ENCODE measurements around the gene LCE2C. TPM values are rescaled to one million over a fixed set of nuclear protein-coding genes. Genes with fewer than 3 reads are reported as not detected.

The LCE2C gene
- total RNA-seq, 6 experiments from 2014 or later, result not detected

DNA sequence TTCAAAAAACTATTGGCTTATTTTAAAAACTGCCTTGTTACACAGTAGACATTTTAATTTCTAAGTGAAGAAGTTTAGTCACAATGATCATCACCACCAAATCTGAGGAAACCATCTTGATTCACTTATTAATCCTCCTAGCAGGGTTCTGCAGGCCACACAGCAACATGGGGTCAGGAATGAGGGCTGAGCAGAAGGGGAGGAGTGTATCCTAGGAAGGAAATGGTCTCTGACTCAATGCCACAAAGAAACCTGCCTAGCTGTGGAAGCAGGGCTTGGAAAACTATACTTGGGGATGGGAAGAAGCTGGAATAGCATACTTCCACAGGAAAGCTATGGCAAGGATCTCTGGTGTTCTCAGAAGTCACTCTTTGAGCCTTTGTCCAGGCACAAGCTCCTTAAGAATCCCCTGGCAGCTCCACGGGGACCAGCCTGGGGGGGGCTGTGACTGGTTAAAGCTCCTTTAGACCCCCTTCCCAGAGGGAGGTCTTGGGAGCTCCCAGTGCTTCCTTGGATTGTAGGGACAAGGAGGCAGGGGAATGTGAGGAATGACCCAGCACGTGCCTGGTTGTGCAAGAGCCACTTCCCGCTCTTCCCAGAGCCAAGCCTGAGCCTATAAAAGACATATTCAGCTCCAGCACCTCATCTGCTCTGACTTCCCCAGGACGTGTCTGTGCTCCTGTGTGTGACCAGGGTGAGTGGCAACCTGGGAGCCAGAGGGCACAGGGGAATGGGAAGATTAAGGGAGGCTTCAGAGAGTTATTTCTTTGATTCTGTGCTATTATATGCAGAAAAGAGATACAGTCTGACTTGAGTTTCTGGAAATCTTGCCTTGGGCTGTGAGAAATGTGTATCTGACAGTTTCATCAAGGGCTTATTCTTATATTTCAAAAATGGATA is 22.9 kb downstream of the LCE2C start, which contains the start of gene LCE2A:
LCE2A (plus strand) TSS at position 645 of the 900 bp plus-strand sequence. CDS start 557 bp downstream, outside the sequence.
- DNase-seq, result peak; percentile 5
- Mint-ChIP-seq H3K4me1 (ENCODE audit: low read depth) (peaks cover 13% of the 10 kb centered on the region; the same call in 1 of the 2 replicates), H3K27me3 (ENCODE audit: insufficient read depth) (peaks cover 2% of the 10 kb centered on the region; the same call in 1 of the 2 replicates), H3K27ac (peak within 1 kb of the TSS; percentile 87; the same call in 1 of the 2 replicates), H3K36me3 (ENCODE audit: low read depth) (peaks cover 5% of the 10 kb centered on the region; the same call in 1 of the 2 replicates), H3K4me3 (peak within 1 kb of the TSS; percentile 68; the same call in 1 of the 2 replicates), H3K9me3 (peaks cover 20% of the 10 kb centered on the region)
- TF ChIP-seq, protein P1, sequence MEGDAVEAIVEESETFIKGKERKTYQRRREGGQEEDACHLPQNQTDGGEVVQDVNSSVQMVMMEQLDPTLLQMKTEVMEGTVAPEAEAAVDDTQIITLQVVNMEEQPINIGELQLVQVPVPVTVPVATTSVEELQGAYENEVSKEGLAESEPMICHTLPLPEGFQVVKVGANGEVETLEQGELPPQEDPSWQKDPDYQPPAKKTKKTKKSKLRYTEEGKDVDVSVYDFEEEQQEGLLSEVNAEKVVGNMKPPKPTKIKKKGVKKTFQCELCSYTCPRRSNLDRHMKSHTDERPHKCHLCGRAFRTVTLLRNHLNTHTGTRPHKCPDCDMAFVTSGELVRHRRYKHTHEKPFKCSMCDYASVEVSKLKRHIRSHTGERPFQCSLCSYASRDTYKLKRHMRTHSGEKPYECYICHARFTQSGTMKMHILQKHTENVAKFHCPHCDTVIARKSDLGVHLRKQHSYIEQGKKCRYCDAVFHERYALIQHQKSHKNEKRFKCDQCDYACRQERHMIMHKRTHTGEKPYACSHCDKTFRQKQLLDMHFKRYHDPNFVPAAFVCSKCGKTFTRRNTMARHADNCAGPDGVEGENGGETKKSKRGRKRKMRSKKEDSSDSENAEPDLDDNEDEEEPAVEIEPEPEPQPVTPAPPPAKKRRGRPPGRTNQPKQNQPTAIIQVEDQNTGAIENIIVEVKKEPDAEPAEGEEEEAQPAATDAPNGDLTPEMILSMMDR (IDR thresholded peaks at IDR 0.05), result no peak

DNA sequence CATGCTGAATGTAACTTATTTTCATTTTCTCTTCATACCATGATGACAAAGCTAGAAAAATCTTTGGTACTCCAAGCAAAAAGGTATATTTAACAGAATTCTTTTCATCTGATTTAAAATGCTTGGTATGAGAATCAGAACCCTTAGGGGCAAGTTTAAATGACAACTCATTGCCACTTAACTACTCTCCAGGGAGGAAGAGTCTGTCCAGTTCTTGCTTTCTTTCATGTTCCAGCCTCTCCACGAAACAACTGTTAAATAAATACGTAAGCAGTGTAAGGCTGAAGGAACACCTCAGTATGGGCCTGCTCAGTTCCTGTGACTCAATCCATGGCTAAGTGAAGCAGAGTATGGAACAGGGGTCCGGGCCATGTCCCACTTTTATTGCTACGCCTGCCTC is 24.7 kb downstream of the LCE2C start:
- H3K9me3 Mint-ChIP-seq, result peaks cover 8% of the 10 kb centered on the region
- peaks cover 13% of the 10 kb centered on the region; the same call in 1 of the 2 replicates for H3K4me1 Mint-ChIP-seq (ENCODE audit: low read depth)
- H3K4me3 Mint-ChIP-seq, result peak overlapping the region; percentile 68; the same call in 1 of the 2 replicates
- peaks cover 5% of the 10 kb centered on the region; the same call in 1 of the 2 replicates for H3K36me3 Mint-ChIP-seq (ENCODE audit: low read depth)
- DNase-seq, result peak; percentile 48
- TF ChIP-seq, protein P1 (IDR thresholded peaks at IDR 0.05), result no peak
- H3K27ac Mint-ChIP-seq, result peak overlapping the region; percentile 87; the same call in 1 of the 2 replicates
- H3K27me3 Mint-ChIP-seq (ENCODE audit: insufficient read depth), result no peaks in the 10 kb centered on the region

DNA sequence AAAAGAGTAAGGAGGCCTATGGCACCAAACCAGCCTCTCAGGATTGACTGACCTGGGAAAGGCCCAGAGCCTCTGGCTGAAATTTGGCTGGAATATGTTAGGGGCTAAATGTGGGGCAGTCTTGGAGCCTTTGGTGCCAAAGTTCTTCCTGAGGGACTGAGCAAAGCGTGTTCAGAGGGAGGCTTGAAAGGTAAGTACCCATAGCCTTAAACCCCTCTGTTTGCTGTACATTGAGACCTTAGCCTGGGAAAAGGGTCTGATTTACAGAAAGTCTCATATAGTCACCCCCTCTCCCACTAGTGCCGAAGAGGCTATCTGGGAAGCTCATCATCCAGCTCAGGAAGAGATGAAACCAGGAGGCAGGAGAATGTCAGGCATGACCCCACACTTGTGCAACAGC is 32.8 kb downstream of the LCE2C start, which contains the start of gene LCE4A:
LCE4A (plus strand) TSS at position 301 of the 400 bp plus-strand sequence. CDS start 916 bp downstream, outside the sequence.
- peaks cover 4% of the 10 kb centered on the region; the same call in 1 of the 2 replicates for H3K27me3 Mint-ChIP-seq (ENCODE audit: insufficient read depth)
- H3K4me1 Mint-ChIP-seq (ENCODE audit: low read depth), result no peaks in the 10 kb centered on the region
- no peak for DNase-seq
- H3K27ac Mint-ChIP-seq, result no peak within 1 kb of the TSS
- no peak within 1 kb of the TSS for H3K4me3 Mint-ChIP-seq
- H3K36me3 Mint-ChIP-seq (ENCODE audit: low read depth), result no peaks in the 10 kb centered on the region
- TF ChIP-seq, protein P1 (IDR thresholded peaks at IDR 0.05), result no peak
- H3K9me3 Mint-ChIP-seq, result peaks cover 21% of the 10 kb centered on the region

DNA sequence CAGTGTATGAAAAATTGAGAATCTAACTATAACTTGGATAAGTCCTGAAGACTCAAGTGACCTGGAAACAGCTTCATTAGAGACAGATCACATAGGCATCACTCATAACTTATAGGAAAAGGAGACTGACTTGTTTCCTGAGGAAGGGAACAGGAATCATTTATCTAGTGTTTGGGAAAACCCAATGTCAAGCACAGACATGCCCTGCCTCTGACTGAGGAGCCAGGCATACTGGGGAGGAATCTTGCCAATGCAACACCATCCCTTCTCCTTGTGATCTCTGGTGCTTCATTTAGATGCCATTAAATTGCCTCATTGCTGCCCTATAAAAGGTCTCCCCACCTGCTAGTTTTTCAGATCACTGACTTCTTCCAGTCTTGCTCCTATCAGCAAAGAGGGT is 43.2 kb downstream of the LCE2C start:
- Mint-ChIP-seq H3K9me3 (peaks cover 30% of the 10 kb centered on the region), H3K36me3 (ENCODE audit: low read depth) (no peaks in the 10 kb centered on the region), H3K27ac (no peak overlapping the region), H3K4me3 (no peak overlapping the region), H3K4me1 (ENCODE audit: low read depth) (no peaks in the 10 kb centered on the region), H3K27me3 (ENCODE audit: insufficient read depth) (peaks cover 7% of the 10 kb centered on the region)
- TF ChIP-seq, protein P1 (IDR thresholded peaks at IDR 0.05), result no peak
- DNase-seq, result no peak

DNA sequence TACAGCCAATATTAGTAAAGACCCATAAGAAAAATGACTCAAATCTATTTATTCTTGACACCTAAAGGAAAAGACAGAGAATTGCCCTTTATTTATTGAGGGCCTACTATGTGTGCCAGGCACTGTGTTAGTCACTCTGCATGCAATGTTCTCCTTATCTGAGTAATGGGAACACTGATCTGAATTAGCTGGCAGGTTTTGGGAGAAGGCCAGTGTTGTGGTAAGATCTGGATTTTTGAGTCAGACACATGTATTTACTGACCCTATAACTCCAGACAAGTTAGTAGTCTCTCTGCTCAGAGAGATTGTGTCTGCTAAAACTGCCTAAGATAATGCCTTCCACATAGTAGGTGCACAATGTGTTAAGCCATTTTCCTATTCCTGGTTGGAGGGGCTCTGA is 50.2 kb downstream of the LCE2C start:
- Mint-ChIP-seq H3K27me3 (ENCODE audit: insufficient read depth) (peaks cover 8% of the 10 kb centered on the region), H3K4me1 (ENCODE audit: low read depth) (no peaks in the 10 kb centered on the region), H3K9me3 (peaks cover 9% of the 10 kb centered on the region; the same call in 1 of the 2 replicates), H3K36me3 (ENCODE audit: low read depth) (no peaks in the 10 kb centered on the region), H3K27ac (no peak overlapping the region), H3K4me3 (no peak overlapping the region)
- TF ChIP-seq, protein P1 (IDR thresholded peaks at IDR 0.05), result no peak
- no peak for DNase-seq

Other genes starting within 250 kb of the LCE2C start
- not detected for gene LCE5A, start 164.5 kb upstream of the LCE2C start, total RNA-seq (2021; fragmentation: NEBNext Ultra II Directional; extraction: Animal tissue kit (Norgen Biotek cat#: 25700))
- not detected for gene CRCT1, start 160.8 kb upstream of the LCE2C start, total RNA-seq (2021; fragmentation: NEBNext Ultra II Directional; extraction: Animal tissue kit (Norgen Biotek cat#: 25700))
- gene LCE3E, start 108.5 kb upstream of the LCE2C start, total RNA-seq (2021; fragmentation: NEBNext Ultra II Directional; extraction: Animal tissue kit (Norgen Biotek cat#: 25700)), result not detected
- not detected for gene LCE3D, start 94.8 kb upstream of the LCE2C start, total RNA-seq (2021; fragmentation: NEBNext Ultra II Directional; extraction: Animal tissue kit (Norgen Biotek cat#: 25700))
- gene LCE3C, start 75.0 kb upstream of the LCE2C start, total RNA-seq (2021; fragmentation: NEBNext Ultra II Directional; extraction: Animal tissue kit (Norgen Biotek cat#: 25700)), result not detected
- gene LCE3B, start 61.5 kb upstream of the LCE2C start, total RNA-seq (2021; fragmentation: NEBNext Ultra II Directional; extraction: Animal tissue kit (Norgen Biotek cat#: 25700)), result not detected
- gene LCE3A, start 52.2 kb upstream of the LCE2C start, total RNA-seq (2021; fragmentation: NEBNext Ultra II Directional; extraction: Animal tissue kit (Norgen Biotek cat#: 25700)), result not detected
- gene LCE2D, start 11.9 kb upstream of the LCE2C start, total RNA-seq (2021; fragmentation: NEBNext Ultra II Directional; extraction: Animal tissue kit (Norgen Biotek cat#: 25700)), result not detected
- not detected for gene LCE2B, start 10.8 kb downstream of the LCE2C start, total RNA-seq (2021; fragmentation: NEBNext Ultra II Directional; extraction: Animal tissue kit (Norgen Biotek cat#: 25700))
- 10 to 100 TPM in 2 of 6 experiments, 1 to 10 TPM in 4; 2.1 to 21.0 (median 3.2) TPM for gene LCE2A, start 23.1 kb downstream of the LCE2C start, total RNA-seq (2021; fragmentation: NEBNext Ultra II Directional; extraction: Animal tissue kit (Norgen Biotek cat#: 25700))
- under 1 TPM in 1 of 6 experiments, not detected in 5; 0.31 TPM for gene LCE4A, start 32.9 kb downstream of the LCE2C start, total RNA-seq (2021; fragmentation: NEBNext Ultra II Directional; extraction: Animal tissue kit (Norgen Biotek cat#: 25700))
- not detected for gene KPRP, start 82.7 kb downstream of the LCE2C start, total RNA-seq (2021; fragmentation: NEBNext Ultra II Directional; extraction: Animal tissue kit (Norgen Biotek cat#: 25700))
- gene LCE1F, start 99.9 kb downstream of the LCE2C start, total RNA-seq (2021; fragmentation: NEBNext Ultra II Directional; extraction: Animal tissue kit (Norgen Biotek cat#: 25700)), result not detected
- gene LCE1E, start 111.0 kb downstream of the LCE2C start, total RNA-seq (2021; fragmentation: NEBNext Ultra II Directional; extraction: Animal tissue kit (Norgen Biotek cat#: 25700)), result not detected
- gene LCE1D, start 121.4 kb downstream of the LCE2C start, total RNA-seq (2021; fragmentation: NEBNext Ultra II Directional; extraction: Animal tissue kit (Norgen Biotek cat#: 25700)), result not detected
- gene LCE1C, start 131.4 kb downstream of the LCE2C start, total RNA-seq (2021; fragmentation: NEBNext Ultra II Directional; extraction: Animal tissue kit (Norgen Biotek cat#: 25700)), result not detected
- gene LCE1B, start 136.7 kb downstream of the LCE2C start, total RNA-seq (2021; fragmentation: NEBNext Ultra II Directional; extraction: Animal tissue kit (Norgen Biotek cat#: 25700)), result not detected
- gene LCE1A, start 152.2 kb downstream of the LCE2C start, total RNA-seq (2021; fragmentation: NEBNext Ultra II Directional; extraction: Animal tissue kit (Norgen Biotek cat#: 25700)), result not detected
- not detected for gene LCE6A, start 167.6 kb downstream of the LCE2C start, total RNA-seq (2021; fragmentation: NEBNext Ultra II Directional; extraction: Animal tissue kit (Norgen Biotek cat#: 25700))
- gene LCE7A, start 184.7 kb downstream of the LCE2C start, total RNA-seq (2021; fragmentation: NEBNext Ultra II Directional; extraction: Animal tissue kit (Norgen Biotek cat#: 25700)), result not detected
- not detected for gene SMCP, start 203.0 kb downstream of the LCE2C start, total RNA-seq (2021; fragmentation: NEBNext Ultra II Directional; extraction: Animal tissue kit (Norgen Biotek cat#: 25700))
- not detected for gene IVL, start 233.3 kb downstream of the LCE2C start, total RNA-seq (2021; fragmentation: NEBNext Ultra II Directional; extraction: Animal tissue kit (Norgen Biotek cat#: 25700))

Data from HFFc6 (cell line).